Dendritic cell treated with granulocyte-macrophage colony-stimulating factor and Interleukin-4, amounts not matched to agents 40 ng/mL and 50 ng/mL, for 4 days (primary cell): ENCODE measurements around the gene SECTM1.

Experiments used
- H3K27ac Mint-ChIP-seq: one replicate; pipeline ENCODE4 v1.8.0; 2022; ENCODE audit warnings: mild to moderate bottlenecking, mixed read lengths
- H3K27me3 Mint-ChIP-seq: one replicate; pipeline ENCODE4 v1.8.0; 2022; ENCODE audit warnings: mild to moderate bottlenecking, mixed read lengths
- H3K36me3 Mint-ChIP-seq: one replicate; pipeline ENCODE4 v1.8.0; 2022; ENCODE audit warnings: low read depth, mixed read lengths
- H3K4me1 Mint-ChIP-seq: one replicate; pipeline ENCODE4 v1.8.0; 2022; ENCODE audit warnings: low read depth, mixed read lengths
- H3K4me3 Mint-ChIP-seq: one replicate; pipeline ENCODE4 v1.8.0; 2022; ENCODE audit warnings: mild to moderate bottlenecking, moderate library complexity, mixed read lengths
- H3K9me3 Mint-ChIP-seq: one replicate; pipeline ENCODE4 v1.8.0; 2022; ENCODE audit warnings: mixed read lengths
- intact Hi-C: fragments of 100-400 bp; cut with micrococcal nuclease; formaldehyde crosslinking; loops from one replicate; pipeline ENCODE4 v1.15.0; 2022

The SECTM1 gene

DNA sequence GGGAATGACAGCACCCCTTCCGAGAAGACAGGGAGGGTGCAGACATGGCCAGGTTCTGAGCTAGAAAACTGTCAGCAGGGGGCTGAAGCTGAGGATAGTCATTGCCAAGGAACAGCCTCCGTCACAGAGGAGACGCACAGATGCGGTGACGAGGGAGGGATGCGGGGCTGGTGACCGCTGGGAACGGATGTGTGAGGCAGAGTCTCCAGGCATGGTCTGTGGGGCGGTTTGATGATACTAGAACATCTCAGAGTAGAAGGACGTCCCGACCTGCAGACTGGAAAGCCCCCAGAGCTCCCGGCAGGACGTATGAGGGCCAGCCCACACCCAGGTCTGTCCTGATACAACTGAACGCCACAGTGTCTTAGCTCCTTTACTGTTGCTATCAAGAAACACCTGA is 58.2 kb downstream of the SECTM1 start:
- peaks cover 39% of the 10 kb centered on the region for H3K36me3 Mint-ChIP-seq
- H3K4me3 Mint-ChIP-seq, result no peak overlapping the region
- peak overlapping the region; percentile 10 for H3K27ac Mint-ChIP-seq
- no peaks in the 10 kb centered on the region for H3K9me3 Mint-ChIP-seq
- H3K4me1 Mint-ChIP-seq, result peaks cover 68% of the 10 kb centered on the region
- intact Hi-C loops, result no loop called here
- no peaks in the 10 kb centered on the region for H3K27me3 Mint-ChIP-seq

DNA sequence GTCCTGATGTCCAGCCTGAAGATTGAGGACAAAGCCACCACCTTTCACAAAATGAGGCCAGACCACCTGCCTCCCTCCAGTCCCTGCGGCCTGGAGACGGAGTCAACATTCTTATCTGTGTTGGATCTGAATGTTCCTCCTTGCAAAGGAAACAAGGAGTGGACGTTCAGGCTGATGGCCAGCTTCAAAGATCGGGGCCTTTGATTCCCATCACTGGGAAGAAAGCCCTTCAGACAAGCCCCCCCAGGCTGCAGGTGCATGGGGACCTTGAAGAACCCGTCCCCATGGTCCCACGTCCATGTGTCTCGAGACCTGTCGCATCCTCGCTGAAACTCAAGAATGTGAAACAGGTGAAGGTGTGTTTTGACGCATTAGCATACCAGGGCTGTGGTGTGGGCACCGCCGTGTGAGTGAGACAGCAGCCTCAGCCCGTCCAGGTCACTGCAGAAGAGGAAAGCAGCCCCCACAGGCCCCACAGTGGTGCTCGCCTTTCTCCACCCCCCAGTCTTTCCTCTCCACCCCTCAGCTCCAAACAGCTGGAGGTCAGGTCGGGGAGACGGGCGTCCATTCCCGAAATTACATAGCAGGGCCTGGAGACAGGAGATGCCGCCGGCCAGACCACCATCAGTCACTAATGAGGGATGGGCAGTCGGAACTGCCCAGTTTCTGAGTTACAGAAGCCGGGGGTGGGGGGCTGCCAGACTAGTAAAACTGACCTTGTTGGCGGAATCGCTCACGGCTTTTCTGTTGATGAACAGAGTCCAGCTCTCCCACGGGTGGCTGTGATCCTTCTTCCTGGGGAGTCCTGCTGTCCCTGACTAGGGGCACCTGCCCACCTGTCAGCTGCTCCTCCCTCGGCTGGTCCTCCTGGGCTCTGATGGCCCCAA is 59.2 kb downstream of the SECTM1 start:
- Mint-ChIP-seq H3K4me1 (peaks cover 73% of the 10 kb centered on the region), H3K27me3 (no peaks in the 10 kb centered on the region), H3K4me3 (peak overlapping the region; percentile 89), H3K9me3 (no peaks in the 10 kb centered on the region), H3K36me3 (peaks cover 49% of the 10 kb centered on the region), H3K27ac (peak overlapping the region; percentile 99)
- intact Hi-C loops, result no loop called here

DNA sequence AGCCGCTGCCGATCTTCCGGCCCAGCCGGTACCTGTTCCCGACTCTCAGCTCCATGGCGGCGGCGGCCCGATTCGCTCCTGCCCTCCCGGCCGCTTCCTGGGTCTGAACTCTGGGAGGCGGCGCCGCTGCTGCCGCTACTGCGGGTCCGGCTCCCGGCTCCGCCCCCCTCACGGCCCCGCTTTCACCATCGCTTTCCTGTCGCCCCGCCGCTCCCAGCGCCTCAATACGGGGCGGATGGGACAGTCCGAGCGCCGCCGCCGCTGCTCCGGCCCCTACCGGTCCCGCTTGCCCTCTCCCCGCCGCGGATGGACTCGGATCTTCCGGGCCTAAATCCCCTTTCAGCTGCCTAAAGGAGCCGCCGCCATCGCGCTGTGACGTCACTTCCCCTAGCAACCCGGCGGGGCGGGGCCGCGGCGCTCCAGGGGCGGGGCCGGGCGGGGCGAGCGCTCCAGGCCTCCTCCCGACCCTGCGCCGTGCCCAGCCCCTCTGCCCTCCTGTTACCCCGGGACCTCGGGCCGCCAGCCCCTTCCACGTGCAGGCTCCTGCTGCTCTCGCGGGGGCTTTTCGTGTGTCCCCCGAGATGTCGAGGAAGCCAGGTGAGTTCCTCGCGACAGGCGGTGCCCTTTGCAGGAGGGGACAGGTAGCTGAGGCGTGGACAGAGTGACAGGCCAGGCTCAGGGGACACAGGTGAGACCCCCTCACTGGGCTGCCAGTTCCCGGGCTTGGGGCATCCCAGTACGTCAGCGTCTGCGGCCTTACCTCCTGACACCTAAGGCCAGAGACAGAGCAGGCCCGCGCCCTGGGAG is 60.0 kb downstream of the SECTM1 start, which contains the start of gene CSNK1D:
CSNK1D (minus strand) TSS at position 374 of the 807 bp plus-strand sequence; CDS start at position 55, 319 bp downstream.
- H3K27me3 Mint-ChIP-seq, result no peaks in the 10 kb centered on the region
- H3K4me1 Mint-ChIP-seq, result peaks cover 73% of the 10 kb centered on the region
- H3K4me3 Mint-ChIP-seq, result peak within 1 kb of the TSS; percentile 89
- no peaks in the 10 kb centered on the region for H3K9me3 Mint-ChIP-seq
- peak within 1 kb of the TSS; percentile 99 for H3K27ac Mint-ChIP-seq
- peaks cover 57% of the 10 kb centered on the region for H3K36me3 Mint-ChIP-seq
- intact Hi-C loops, result no loop called here

DNA sequence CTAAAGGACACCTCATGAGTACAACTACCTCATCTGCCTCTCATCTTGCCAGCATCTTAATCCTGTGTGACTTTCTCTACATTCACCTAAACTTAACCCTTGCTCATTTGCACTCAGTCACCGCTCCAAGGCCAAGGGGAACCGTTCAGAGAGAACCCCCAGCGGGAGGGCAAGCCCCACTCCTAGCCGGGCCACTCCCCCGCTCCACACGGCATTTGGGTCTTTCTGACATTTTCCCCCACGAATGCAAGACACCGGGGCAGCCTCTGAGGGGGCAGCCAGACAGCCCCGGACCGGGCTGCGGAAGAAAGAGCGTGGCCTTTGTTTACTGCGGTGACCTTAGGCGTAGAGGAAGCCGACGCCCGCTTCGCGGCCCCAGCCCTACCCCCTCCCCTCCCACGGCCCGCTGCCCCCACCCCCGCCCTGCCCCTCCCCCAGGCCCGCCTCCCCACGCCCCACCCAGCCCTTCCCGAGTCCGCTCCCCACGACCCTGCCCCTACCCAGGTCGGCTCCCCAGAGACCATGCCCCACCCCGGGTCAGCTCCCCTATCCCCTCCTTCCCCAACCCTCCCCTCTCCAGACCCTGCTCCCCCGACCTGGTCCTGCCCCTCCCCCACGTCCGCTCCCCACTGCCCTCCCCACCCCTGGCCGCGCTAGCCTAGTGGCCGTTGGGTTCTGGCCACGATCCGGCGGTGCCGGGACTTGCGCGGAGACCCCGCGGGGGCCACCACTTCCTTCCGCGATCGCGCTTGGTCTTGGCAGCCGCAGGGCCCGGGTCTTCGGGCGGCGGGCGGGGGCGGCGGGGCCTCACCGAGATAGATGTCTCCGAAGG is 60.9 kb downstream of the SECTM1 start:
- no peaks in the 10 kb centered on the region for H3K27me3 Mint-ChIP-seq
- peaks cover 73% of the 10 kb centered on the region for H3K4me1 Mint-ChIP-seq
- peaks cover 59% of the 10 kb centered on the region for H3K36me3 Mint-ChIP-seq
- peak overlapping the region; percentile 99 for H3K27ac Mint-ChIP-seq
- peak overlapping the region; percentile 89 for H3K4me3 Mint-ChIP-seq
- intact Hi-C loops, result no loop called here
- H3K9me3 Mint-ChIP-seq, result no peaks in the 10 kb centered on the region

DNA sequence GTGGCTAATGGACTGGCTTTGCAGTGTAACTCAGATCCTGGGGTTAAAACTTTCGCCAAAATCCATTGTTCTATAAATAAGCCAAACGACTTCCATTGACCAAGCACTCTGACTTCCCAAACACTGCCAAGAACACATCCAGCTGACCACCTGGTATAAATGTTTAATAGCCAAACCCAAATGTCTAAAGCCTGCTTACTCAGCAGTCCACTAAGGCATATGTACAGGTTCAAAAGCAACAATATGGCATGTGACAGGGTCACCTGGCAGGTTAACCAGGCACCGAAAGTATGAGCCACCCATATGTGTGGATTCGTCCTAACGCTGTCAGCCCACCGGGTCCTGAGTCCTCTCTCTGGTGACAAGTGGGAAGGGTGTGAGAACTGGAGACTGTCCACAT is 62.2 kb downstream of the SECTM1 start:
- Mint-ChIP-seq H3K36me3 (peaks cover 71% of the 10 kb centered on the region), H3K27ac (no peak overlapping the region), H3K4me3 (no peak overlapping the region), H3K4me1 (peaks cover 72% of the 10 kb centered on the region), H3K9me3 (no peaks in the 10 kb centered on the region), H3K27me3 (no peaks in the 10 kb centered on the region)
- intact Hi-C loops, result no loop called here
